ENCODE results near the gene RPL34.

Gene RPL34

DNA sequence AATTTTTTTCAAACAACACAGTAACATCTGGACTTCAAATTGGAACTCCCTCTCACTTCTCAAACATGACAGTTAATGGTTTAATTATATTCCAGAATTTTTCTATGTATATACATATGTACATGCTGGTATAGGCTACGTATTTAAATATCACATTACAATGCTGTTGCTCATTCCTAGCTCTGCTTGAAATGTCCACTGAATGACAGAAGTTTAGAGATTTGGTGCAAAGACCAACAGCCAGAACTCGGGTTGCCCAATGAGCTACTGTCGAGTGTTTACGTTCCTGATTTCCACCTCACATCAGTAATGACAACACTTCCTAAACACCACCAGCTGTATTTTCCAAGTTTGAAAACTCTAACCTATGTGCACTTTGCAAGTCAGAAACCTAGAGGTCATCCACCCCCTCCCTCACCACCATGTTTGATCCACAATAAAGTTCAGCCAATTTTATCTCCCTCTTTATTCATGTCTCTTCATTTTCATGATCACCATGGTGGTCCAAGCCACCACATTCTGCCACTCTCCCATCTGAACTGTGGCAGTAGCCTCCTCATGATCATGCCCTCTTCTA, 49.3 kb upstream of the RPL34 start:
- ChIA-PET POLR2A (no interaction called here), CTCF (interaction anchor here (1.2 to 5.3 kb wide), 4 partner anchors 15 to 813 kb away, joined by 3 to 45 read pairs (median 8); no protein-coding TSS in a partner anchor)
- H3K27ac ChIP-seq (ENCODE audit: extremely low read depth, low read depth, low read length): no peak overlapping the region

DNA sequence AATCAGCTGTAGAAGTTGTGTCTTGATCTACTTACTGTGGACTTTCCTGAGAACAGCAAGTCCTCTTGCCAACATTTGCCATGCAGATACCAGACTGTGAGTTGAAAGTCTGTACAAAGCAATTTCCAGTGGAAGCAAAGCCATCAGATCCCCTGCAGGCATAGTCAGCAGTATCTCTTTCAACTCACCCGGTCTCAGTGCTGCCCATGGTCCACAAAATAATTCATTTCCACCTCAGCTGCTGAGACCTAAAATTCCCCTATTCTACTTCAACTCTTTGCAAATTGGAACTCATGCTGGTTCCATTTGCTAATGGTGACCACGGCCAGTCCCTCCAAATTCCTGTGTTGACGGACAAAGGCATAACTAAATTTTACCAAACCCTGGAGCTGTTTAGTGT, 46.0 kb upstream of the RPL34 start:
- TF ChIP-seq GLI2 (tag by site-specific recombination; IDR thresholded peaks at IDR 0.05; ENCODE audit: borderline replicate concordance, low read depth) (no peak), ZNF514 (tag by site-specific recombination; IDR thresholded peaks at IDR 0.05) (no peak), SALL2 (tag by site-specific recombination; IDR thresholded peaks at IDR 0.05; ENCODE audit: borderline replicate concordance) (no peak), ZNF138 (tag by site-specific recombination; IDR thresholded peaks at IDR 0.05; ENCODE audit: borderline replicate concordance) (no peak)
- Histone ChIP-seq H3K9me3 (ENCODE audit: control insufficient read depth, insufficient read depth, low read depth, low read length) (no peaks in the 10 kb centered on the region), H3K36me3 (ENCODE audit: control insufficient read depth in 2 of 2, insufficient read depth in 1 of 2, low read length in 2 of 2) (no peaks in the 10 kb centered on the region), H3K27ac (ENCODE audit: extremely low read depth, low read depth, low read length) (no peak overlapping the region), H3K4me1 (ENCODE audit: control insufficient read depth, insufficient read depth, low read length) (no peaks in the 10 kb centered on the region), H3K4me3 (ENCODE audit: low read depth, low read length) (no peak overlapping the region)
- POLR2A ChIA-PET: no interaction called here
- CTCF ChIA-PET: interaction anchor here (0.6 to 5.3 kb wide), 6 partner anchors 9 to 1797 kb away, joined by 3 to 45 read pairs (median 4); no protein-coding TSS in a partner anchor

More for the DNA sequence above, 49.3 kb upstream of the RPL34 start:
- TF ChIP-seq ZNF211 (tag by site-specific recombination; IDR thresholded peaks at IDR 0.05; ENCODE audit: low read depth): no peak
- TF ChIP-seq SCRT1 (tag by site-specific recombination; IDR thresholded peaks at IDR 0.05; ENCODE audit: borderline replicate concordance): no peak
- no peak for TF ChIP-seq KLF8 (tag by site-specific recombination; IDR thresholded peaks at IDR 0.05)
- TF ChIP-seq SP2 (tag by site-specific recombination; IDR thresholded peaks at IDR 0.05): no peak
- TF ChIP-seq, protein P1, sequence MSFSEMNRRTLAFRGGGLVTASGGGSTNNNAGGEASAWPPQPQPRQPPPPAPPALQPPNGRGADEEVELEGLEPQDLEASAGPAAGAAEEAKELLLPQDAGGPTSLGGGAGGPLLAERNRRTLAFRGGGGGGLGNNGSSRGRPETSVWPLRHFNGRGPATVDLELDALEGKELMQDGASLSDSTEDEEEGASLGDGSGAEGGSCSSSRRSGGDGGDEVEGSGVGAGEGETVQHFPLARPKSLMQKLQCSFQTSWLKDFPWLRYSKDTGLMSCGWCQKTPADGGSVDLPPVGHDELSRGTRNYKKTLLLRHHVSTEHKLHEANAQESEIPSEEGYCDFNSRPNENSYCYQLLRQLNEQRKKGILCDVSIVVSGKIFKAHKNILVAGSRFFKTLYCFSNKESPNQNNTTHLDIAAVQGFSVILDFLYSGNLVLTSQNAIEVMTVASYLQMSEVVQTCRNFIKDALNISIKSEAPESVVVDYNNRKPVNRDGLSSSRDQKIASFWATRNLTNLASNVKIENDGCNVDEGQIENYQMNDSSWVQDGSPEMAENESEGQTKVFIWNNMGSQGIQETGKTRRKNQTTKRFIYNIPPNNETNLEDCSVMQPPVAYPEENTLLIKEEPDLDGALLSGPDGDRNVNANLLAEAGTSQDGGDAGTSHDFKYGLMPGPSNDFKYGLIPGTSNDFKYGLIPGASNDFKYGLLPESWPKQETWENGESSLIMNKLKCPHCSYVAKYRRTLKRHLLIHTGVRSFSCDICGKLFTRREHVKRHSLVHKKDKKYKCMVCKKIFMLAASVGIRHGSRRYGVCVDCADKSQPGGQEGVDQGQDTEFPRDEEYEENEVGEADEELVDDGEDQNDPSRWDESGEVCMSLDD (tag by site-specific recombination; IDR thresholded peaks at IDR 0.05): no peak
- TF ChIP-seq, protein P2, sequence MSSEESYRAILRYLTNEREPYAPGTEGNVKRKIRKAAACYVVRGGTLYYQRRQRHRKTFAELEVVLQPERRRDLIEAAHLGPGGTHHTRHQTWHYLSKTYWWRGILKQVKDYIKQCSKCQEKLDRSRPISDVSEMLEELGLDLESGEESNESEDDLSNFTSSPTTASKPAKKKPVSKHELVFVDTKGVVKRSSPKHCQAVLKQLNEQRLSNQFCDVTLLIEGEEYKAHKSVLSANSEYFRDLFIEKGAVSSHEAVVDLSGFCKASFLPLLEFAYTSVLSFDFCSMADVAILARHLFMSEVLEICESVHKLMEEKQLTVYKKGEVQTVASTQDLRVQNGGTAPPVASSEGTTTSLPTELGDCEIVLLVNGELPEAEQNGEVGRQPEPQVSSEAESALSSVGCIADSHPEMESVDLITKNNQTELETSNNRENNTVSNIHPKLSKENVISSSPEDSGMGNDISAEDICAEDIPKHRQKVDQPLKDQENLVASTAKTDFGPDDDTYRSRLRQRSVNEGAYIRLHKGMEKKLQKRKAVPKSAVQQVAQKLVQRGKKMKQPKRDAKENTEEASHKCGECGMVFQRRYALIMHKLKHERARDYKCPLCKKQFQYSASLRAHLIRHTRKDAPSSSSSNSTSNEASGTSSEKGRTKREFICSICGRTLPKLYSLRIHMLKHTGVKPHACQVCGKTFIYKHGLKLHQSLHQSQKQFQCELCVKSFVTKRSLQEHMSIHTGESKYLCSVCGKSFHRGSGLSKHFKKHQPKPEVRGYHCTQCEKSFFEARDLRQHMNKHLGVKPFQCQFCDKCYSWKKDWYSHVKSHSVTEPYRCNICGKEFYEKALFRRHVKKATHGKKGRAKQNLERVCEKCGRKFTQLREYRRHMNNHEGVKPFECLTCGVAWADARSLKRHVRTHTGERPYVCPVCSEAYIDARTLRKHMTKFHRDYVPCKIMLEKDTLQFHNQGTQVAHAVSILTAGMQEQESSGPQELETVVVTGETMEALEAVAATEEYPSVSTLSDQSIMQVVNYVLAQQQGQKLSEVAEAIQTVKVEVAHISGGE (tag by site-specific recombination; conservative IDR thresholded peaks at IDR 0.05; ENCODE audit: low read depth): no peak
- TF ChIP-seq ZNF48 (tag by site-specific recombination; IDR thresholded peaks at IDR 0.05): no peak
- TF ChIP-seq ZNF843 (tag by site-specific recombination; IDR thresholded peaks at IDR 0.05): no peak
- TF ChIP-seq GLI4 (tag by site-specific recombination; IDR thresholded peaks at IDR 0.05): no peak
- TF ChIP-seq ZEB2 (tag by site-specific recombination; IDR thresholded peaks at IDR 0.05): no peak
- no peak overlapping the region for H3K4me3 ChIP-seq (ENCODE audit: low read depth, low read length)
- H3K4me1 ChIP-seq (ENCODE audit: control insufficient read depth, insufficient read depth, low read length): no peaks in the 10 kb centered on the region
- H3K36me3 ChIP-seq (ENCODE audit: control insufficient read depth in 2 of 2, insufficient read depth in 1 of 2, low read length in 2 of 2): no peaks in the 10 kb centered on the region
- no peaks in the 10 kb centered on the region for H3K9me3 ChIP-seq (ENCODE audit: control insufficient read depth, insufficient read depth, low read depth, low read length)

DNA sequence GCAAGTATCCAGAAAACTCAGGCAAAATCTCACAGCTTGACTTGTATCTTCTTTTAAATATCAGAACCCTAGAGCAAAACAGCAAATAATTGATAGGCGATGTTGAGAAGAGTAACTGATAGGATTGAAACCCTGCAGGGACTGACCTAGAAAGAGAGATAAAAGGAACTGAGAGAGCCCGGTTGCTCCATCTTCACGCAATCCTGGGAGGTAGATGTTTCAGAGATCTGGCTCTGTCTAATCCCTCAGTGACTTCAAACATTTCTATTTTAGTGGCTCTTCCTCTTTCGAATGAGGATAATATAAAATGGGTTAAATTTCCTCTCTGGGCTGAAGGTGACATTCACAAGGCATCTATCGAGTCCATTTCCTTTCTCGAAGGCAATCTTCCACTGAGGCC, 39.3 kb upstream of the RPL34 start:
- Histone ChIP-seq H3K9me3 (ENCODE audit: control insufficient read depth, insufficient read depth, low read depth, low read length) (no peaks in the 10 kb centered on the region), H3K4me3 (ENCODE audit: low read depth, low read length) (no peak overlapping the region), H3K4me1 (ENCODE audit: control insufficient read depth, insufficient read depth, low read length) (no peaks in the 10 kb centered on the region), H3K27ac (ENCODE audit: extremely low read depth, low read depth, low read length) (no peak overlapping the region), H3K36me3 (ENCODE audit: control insufficient read depth in 2 of 2, insufficient read depth in 1 of 2, low read length in 2 of 2) (no peaks in the 10 kb centered on the region)
- CTCF ChIA-PET: interaction anchor here (0.7 kb wide), 1 partner anchor 35 kb away, joined by 4 read pairs; no protein-coding TSS in a partner anchor
- POLR2A ChIA-PET: no interaction called here
- TF ChIP-seq ZNF423 (tag by site-specific recombination; IDR thresholded peaks at IDR 0.05): no peak
- no peak for TF ChIP-seq ZBTB21 (tag by site-specific recombination; IDR thresholded peaks at IDR 0.05)
- TF ChIP-seq ZNF24 (tag by site-specific recombination; IDR thresholded peaks at IDR 0.05): no peak
- TF ChIP-seq, protein P3, sequence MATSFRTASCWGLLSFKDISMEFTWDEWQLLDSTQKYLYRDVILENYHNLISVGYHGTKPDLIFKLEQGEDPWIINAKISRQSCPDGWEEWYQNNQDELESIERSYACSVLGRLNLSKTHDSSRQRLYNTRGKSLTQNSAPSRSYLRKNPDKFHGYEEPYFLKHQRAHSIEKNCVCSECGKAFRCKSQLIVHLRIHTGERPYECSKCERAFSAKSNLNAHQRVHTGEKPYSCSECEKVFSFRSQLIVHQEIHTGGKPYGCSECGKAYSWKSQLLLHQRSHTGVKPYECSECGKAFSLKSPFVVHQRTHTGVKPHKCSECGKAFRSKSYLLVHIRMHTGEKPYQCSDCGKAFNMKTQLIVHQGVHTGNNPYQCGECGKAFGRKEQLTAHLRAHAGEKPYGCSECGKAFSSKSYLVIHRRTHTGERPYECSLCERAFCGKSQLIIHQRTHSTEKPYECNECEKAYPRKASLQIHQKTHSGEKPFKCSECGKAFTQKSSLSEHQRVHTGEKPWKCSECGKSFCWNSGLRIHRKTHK (tag by site-specific recombination; IDR thresholded peaks at IDR 0.05): no peak
- TF ChIP-seq, protein P4, sequence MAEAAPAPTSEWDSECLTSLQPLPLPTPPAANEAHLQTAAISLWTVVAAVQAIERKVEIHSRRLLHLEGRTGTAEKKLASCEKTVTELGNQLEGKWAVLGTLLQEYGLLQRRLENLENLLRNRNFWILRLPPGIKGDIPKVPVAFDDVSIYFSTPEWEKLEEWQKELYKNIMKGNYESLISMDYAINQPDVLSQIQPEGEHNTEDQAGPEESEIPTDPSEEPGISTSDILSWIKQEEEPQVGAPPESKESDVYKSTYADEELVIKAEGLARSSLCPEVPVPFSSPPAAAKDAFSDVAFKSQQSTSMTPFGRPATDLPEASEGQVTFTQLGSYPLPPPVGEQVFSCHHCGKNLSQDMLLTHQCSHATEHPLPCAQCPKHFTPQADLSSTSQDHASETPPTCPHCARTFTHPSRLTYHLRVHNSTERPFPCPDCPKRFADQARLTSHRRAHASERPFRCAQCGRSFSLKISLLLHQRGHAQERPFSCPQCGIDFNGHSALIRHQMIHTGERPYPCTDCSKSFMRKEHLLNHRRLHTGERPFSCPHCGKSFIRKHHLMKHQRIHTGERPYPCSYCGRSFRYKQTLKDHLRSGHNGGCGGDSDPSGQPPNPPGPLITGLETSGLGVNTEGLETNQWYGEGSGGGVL (tag by site-specific recombination; IDR thresholded peaks at IDR 0.05): no peak

Measured in HEK293 (cell line).